BJ (cell line): ENCODE results near the gene ATP9A. TPM values are rescaled to one million over a fixed set of nuclear protein-coding genes. Genes with fewer than 3 reads are reported as not detected.

Source experiments
- CTCF ChIA-PET: fragments of 350-600 bp; formaldehyde crosslinking; extraction: SDS; loops from one replicate; lab custom pipeline; 2021; ENCODE audit warnings: antibody characterized with exemption, inconsistent platforms; lab: Yijun Ruan, JAX
- POLR2A ChIA-PET: fragments of 300-600 bp; sonication (Branson Sonifier 250); formaldehyde crosslinking; extraction: SDS; loops from one replicate; lab custom pipeline; 2021; ENCODE audit warnings: antibody characterized with exemption; lab: Charles Lee
- DNase-seq: peaks from one replicate; pipeline ENCODE4 v3.0.0-alpha.2; 2011; ENCODE audit warnings: low read depth
- H3K27me3 ChIP-seq: 2 replicates; pipeline ENCODE4 v1.6.0; 2011; ENCODE audit warnings: low read length; ENCODE audit not compliant: control insufficient read depth, insufficient read depth
- H3K36me3 ChIP-seq: 2 replicates; pipeline ENCODE4 v1.5.1; 2011; ENCODE audit warnings: low read length; ENCODE audit not compliant: control insufficient read depth, insufficient read depth
- H3K4me3 ChIP-seq: 2 replicates; pipeline ENCODE4 v1.5.1; 2011; ENCODE audit warnings: low read depth, mild to moderate bottlenecking, control low read depth, low read length
- CTCF ChIP-seq: IDR thresholded peaks from 2 replicates; pipeline ENCODE4 v1.5.1; 2011; ENCODE audit warnings: low read depth, mild to moderate bottlenecking, control low read depth, inconsistent platforms, low read length, moderate library complexity; ENCODE audit not compliant: insufficient read depth
- polyA plus RNA-seq: library from polyadenylated mRNA; depleted of rRNA; stranded (reverse); fragments of >200 nt; gene quantifications from 2 replicates; pipeline ENCODE4 v1.2.3, GENCODE V29; 2011

Gene ATP9A
- polyA plus RNA-seq, 1 experiment, result 26.0 TPM

- Histone ChIP-seq H3K4me3 (no peak overlapping the region), H3K27me3 (no peaks in the 10 kb centered on the region), H3K36me3 (peaks cover 11% of the 10 kb centered on the region)
- CTCF ChIA-PET, result interaction anchor here (0.6 to 1.2 kb wide), 3 partner anchors 35 to 417 kb away, joined by 3 read pairs; no protein-coding TSS in a partner anchor
- POLR2A ChIA-PET, result no interaction called here
- TF ChIP-seq CTCF, result no peak
- DNase-seq, result no peak
These were observed 102.1 kb downstream of the ATP9A start for GRCh38 chr20:51666126-51666525.

- no peak for DNase-seq
- H3K4me3 ChIP-seq, result no peak overlapping the region
- no peak for TF ChIP-seq CTCF
- H3K36me3 ChIP-seq, result peaks cover 8% of the 10 kb centered on the region
- ChIA-PET CTCF (interaction anchor here (1.2 kb wide), 1 partner anchor 418 kb away, joined by 3 read pairs; no protein-coding TSS in a partner anchor), POLR2A (no interaction called here)
- H3K27me3 ChIP-seq, result no peaks in the 10 kb centered on the region
These were observed 102.6 kb downstream of the ATP9A start for GRCh38 chr20:51665543-51666118.

- H3K4me3 ChIP-seq, result no peak overlapping the region
- no peak for DNase-seq
- CTCF ChIA-PET, result interaction anchor here (1.2 to 1.4 kb wide), 2 partner anchors 47 to 674 kb away, joined by 3 to 4 read pairs; no protein-coding TSS in a partner anchor
- TF ChIP-seq CTCF, result no peak
- POLR2A ChIA-PET, result no interaction called here
- no peaks in the 10 kb centered on the region for H3K27me3 ChIP-seq
- H3K36me3 ChIP-seq, result no peaks in the 10 kb centered on the region; the same call in none of the 2 replicates
These were observed 106.5 kb downstream of the ATP9A start for GRCh38 chr20:51661609-51662178.

GRCh38 chr20:51660672-51661608 is 107.2 kb downstream of the ATP9A start:
- H3K27me3 ChIP-seq, result no peaks in the 10 kb centered on the region

More at GRCh38 chr20:51660672-51661608, 107.2 kb downstream of the ATP9A start:
- TF ChIP-seq CTCF, result no peak
- POLR2A ChIA-PET, result no interaction called here
- CTCF ChIA-PET, result interaction anchor here (0.6 to 1.4 kb wide), 4 partner anchors 11 to 673 kb away, joined by 3 to 4 read pairs (median 3); no protein-coding TSS in a partner anchor
- Histone ChIP-seq H3K4me3 (no peak overlapping the region), H3K36me3 (no peaks in the 10 kb centered on the region; the same call in 1 of the 2 replicates)
- DNase-seq, result peak; percentile 94
